NCI-H748 (cell line): ENCODE results near the gene KLF6.

ENCODE experiments used
- DNase-seq: peaks from one replicate; lab custom pipeline; 2025; ENCODE audit not compliant: unreplicated experiment; lab: John Stamatoyannopoulos, UW

The KLF6 gene

GRCh38 chr10:3757638-3758490, 27.1 kb downstream of the KLF6 start:
- DNase-seq, result no peak

- no peak for DNase-seq
These were observed 27.8 kb downstream of the KLF6 start for GRCh38 chr10:3757250-3757637.

- no peak for DNase-seq
These were observed 28.7 kb downstream of the KLF6 start for GRCh38 chr10:3756360-3756740.

GRCh38 chr10:3755440-3756359, 29.3 kb downstream of the KLF6 start:
- DNase-seq, result no peak

GRCh38 chr10:3754727-3755439, 30.1 kb downstream of the KLF6 start:
- no peak for DNase-seq

- DNase-seq, result no peak
These were observed 34.2 kb downstream of the KLF6 start for GRCh38 chr10:3750854-3751253.

- DNase-seq, result peak; percentile 58
These were observed 34.8 kb downstream of the KLF6 start for GRCh38 chr10:3750006-3750816.

- DNase-seq, result no peak
These were observed 35.4 kb downstream of the KLF6 start for GRCh38 chr10:3749600-3749999.

GRCh38 chr10:3749011-3749410, 36.0 kb downstream of the KLF6 start:
- DNase-seq, result peak; percentile 14

GRCh38 chr10:3748484-3748883, 36.5 kb downstream of the KLF6 start:
- DNase-seq, result peak; percentile 38

- peak; percentile 84 for DNase-seq
These were observed 37.0 kb downstream of the KLF6 start for GRCh38 chr10:3747984-3748383.

- DNase-seq, result peak; percentile 31
These were observed 37.6 kb downstream of the KLF6 start for GRCh38 chr10:3747248-3747960.

GRCh38 chr10:3746634-3747033, 38.4 kb downstream of the KLF6 start:
- DNase-seq, result no peak

- peak; percentile 96 for DNase-seq
These were observed 39.5 kb downstream of the KLF6 start for GRCh38 chr10:3745521-3745920.

GRCh38 chr10:3741688-3742461, 43.1 kb downstream of the KLF6 start:
- no peak for DNase-seq

- DNase-seq, result peak; percentile 8
These were observed 44.7 kb downstream of the KLF6 start for GRCh38 chr10:3740157-3740871.

- DNase-seq, result no peak
These were observed 46.1 kb downstream of the KLF6 start for GRCh38 chr10:3738855-3739350.

GRCh38 chr10:3737864-3738263, 47.1 kb downstream of the KLF6 start:
- DNase-seq, result no peak
